PC-9 (cell line): ENCODE measurements around the gene SCGB1D2. TPM values are rescaled to one million over a fixed set of nuclear protein-coding genes. Genes with fewer than 3 reads are reported as not detected.

Experiments used
- BruUV-seq: library from RNA; stranded (reverse); fragments of 400-500 nt; replicated peaks from 2 replicates; lab custom pipeline; 2021; lab: Mats Ljungman, UMichigan
- CTCF ChIA-PET: fragments of 300-600 bp; sonication (Branson Sonifier 250); formaldehyde crosslinking; loops from one replicate; lab custom pipeline; 2022; ENCODE audit warnings: antibody characterized with exemption; lab: Charles Lee
- POLR2A ChIA-PET: fragments of 300-600 bp; sonication (Branson Sonifier 250); formaldehyde crosslinking; loops from one replicate; lab custom pipeline; 2022; ENCODE audit warnings: antibody characterized with exemption; ENCODE audit not compliant: unreplicated experiment; lab: Charles Lee
- DNase-seq, 2 experiments: peaks; one replicate each; pipeline versions ENCODE4 v3.0.0 to v3.0.0-alpha.2; 2015 to 2022; ENCODE audit warnings: mixed read lengths in 1 of 2
- H2AFZ ChIP-seq: fragments of 200-600 bp; sonication (generic); 2 replicates; pipeline ENCODE4 v1.8.1; 2017; ENCODE audit warnings: antibody characterized with exemption
- H3F3A ChIP-seq: fragments of 200-600 bp; sonication (generic); 2 replicates; pipeline ENCODE4 v1.8.1; 2017; ENCODE audit warnings: antibody characterized with exemption, mild to moderate bottlenecking, low read depth; ENCODE audit not compliant: insufficient read depth
- H3K27ac ChIP-seq: fragments of 200-600 bp; sonication (generic); 2 replicates; pipeline ENCODE4 v1.6.1; 2016; ENCODE audit warnings: mixed run types
- H3K27me3 ChIP-seq: fragments of 200-600 bp; sonication (generic); 2 replicates; pipeline ENCODE4 v1.6.1; 2016; ENCODE audit warnings: low read depth, mixed run types; ENCODE audit not compliant: insufficient read depth
- H3K36me3 ChIP-seq: fragments of 200-600 bp; sonication (generic); 2 replicates; pipeline ENCODE4 v1.6.1; 2016; ENCODE audit warnings: low read depth, mixed run types
- H3K4me1 ChIP-seq: fragments of 200-600 bp; sonication (generic); replicated peaks from 2 replicates; pipeline ENCODE4 v1.6.1; 2016; ENCODE audit warnings: mixed run types; ENCODE audit not compliant: insufficient read depth
- H3K4me2 ChIP-seq: fragments of 200-600 bp; sonication (generic); 2 replicates; pipeline ENCODE4 v1.6.1; 2017; ENCODE audit warnings: mixed run types
- H3K4me3 ChIP-seq: fragments of 200-600 bp; sonication (generic); 2 replicates; pipeline ENCODE4 v1.6.1; 2016; ENCODE audit warnings: mixed run types
- H3K79me2 ChIP-seq: fragments of 200-600 bp; sonication (generic); 2 replicates; pipeline ENCODE4 v1.6.1; 2017; ENCODE audit warnings: low read depth, mixed run types
- H3K9me2 ChIP-seq: fragments of 200-600 bp; sonication (generic); 2 replicates; pipeline ENCODE4 v1.8.1; 2017; ENCODE audit warnings: mild to moderate bottlenecking; ENCODE audit not compliant: insufficient read depth
- H3K9me3 ChIP-seq: fragments of 200-600 bp; sonication (generic); 2 replicates; pipeline ENCODE4 v1.8.1; 2016; ENCODE audit warnings: low read depth; ENCODE audit not compliant: insufficient read depth
- H4K20me1 ChIP-seq: fragments of 200-600 bp; sonication (generic); 2 replicates; pipeline ENCODE4 v1.8.1; 2017; ENCODE audit not compliant: insufficient read depth
- EZH2 ChIP-seq: fragments of 200-600 bp; sonication (generic); IDR thresholded peaks from 2 replicates; pipeline ENCODE4 v1.8.0; 2017; ENCODE audit warnings: antibody characterized with exemption, low read depth
- intact Hi-C: fragments of 100-400 bp; cut with micrococcal nuclease; formaldehyde crosslinking; loops from one replicate; pipeline ENCODE4 v1.10.0; 2022; ENCODE audit not compliant: unreplicated experiment
- total RNA-seq: library from RNA; stranded (reverse); gene quantifications from 2 replicates; pipeline ENCODE4 v1.2.3, GENCODE V29; 2021
- TF ChIP-seq, protein P1 (sequence below): fragments of 200-600 bp; sonication (generic); conservative IDR thresholded peaks from 2 replicates; pipeline ENCODE4 v1.6.1; 2017; ENCODE audit warnings: mixed run types, antibody characterized with exemption, mild to moderate bottlenecking, moderate library complexity

Gene SCGB1D2
- total RNA-seq, 1 experiment from 2014 or later, result not detected

GRCh38 chr11:62267050-62267449 lies 25.0 kb downstream of the SCGB1D2 start:
- peaks cover 78% of the 10 kb centered on the region for H3K27me3 ChIP-seq
- no peaks in the 10 kb centered on the region for H3K79me2 ChIP-seq
- no TSS peak for BruUV-seq
- no peaks in the 10 kb centered on the region for H3K36me3 ChIP-seq
- H2AFZ ChIP-seq, result no peak overlapping the region
- H4K20me1 ChIP-seq, result no peaks in the 10 kb centered on the region
- ChIA-PET CTCF (no interaction called here), POLR2A (interaction anchor here (0.6 kb wide), 1 partner anchor 173 kb away, joined by 5 read pairs; no protein-coding TSS in a partner anchor)
- no peak overlapping the region for H3K4me3 ChIP-seq
- H3K9me2 ChIP-seq, result no peaks in the 10 kb centered on the region
- no peaks in the 10 kb centered on the region for H3K4me1 ChIP-seq
- no peaks in the 10 kb centered on the region for H3K9me3 ChIP-seq
- intact Hi-C loops, result no loop called here
- no peak overlapping the region for H3K27ac ChIP-seq
- DNase-seq, result no peak
- TF ChIP-seq, protein P1, sequence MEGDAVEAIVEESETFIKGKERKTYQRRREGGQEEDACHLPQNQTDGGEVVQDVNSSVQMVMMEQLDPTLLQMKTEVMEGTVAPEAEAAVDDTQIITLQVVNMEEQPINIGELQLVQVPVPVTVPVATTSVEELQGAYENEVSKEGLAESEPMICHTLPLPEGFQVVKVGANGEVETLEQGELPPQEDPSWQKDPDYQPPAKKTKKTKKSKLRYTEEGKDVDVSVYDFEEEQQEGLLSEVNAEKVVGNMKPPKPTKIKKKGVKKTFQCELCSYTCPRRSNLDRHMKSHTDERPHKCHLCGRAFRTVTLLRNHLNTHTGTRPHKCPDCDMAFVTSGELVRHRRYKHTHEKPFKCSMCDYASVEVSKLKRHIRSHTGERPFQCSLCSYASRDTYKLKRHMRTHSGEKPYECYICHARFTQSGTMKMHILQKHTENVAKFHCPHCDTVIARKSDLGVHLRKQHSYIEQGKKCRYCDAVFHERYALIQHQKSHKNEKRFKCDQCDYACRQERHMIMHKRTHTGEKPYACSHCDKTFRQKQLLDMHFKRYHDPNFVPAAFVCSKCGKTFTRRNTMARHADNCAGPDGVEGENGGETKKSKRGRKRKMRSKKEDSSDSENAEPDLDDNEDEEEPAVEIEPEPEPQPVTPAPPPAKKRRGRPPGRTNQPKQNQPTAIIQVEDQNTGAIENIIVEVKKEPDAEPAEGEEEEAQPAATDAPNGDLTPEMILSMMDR, result no peak
- TF ChIP-seq EZH2, result no peak
- no peaks in the 10 kb centered on the region for H3F3A ChIP-seq
- H3K4me2 ChIP-seq, result no peak overlapping the region

GRCh38 chr11:62267576-62267975 lies 25.5 kb downstream of the SCGB1D2 start:
- Histone ChIP-seq H3F3A (no peaks in the 10 kb centered on the region), H3K27me3 (peaks cover 83% of the 10 kb centered on the region), H4K20me1 (no peaks in the 10 kb centered on the region), H3K27ac (no peak overlapping the region), H3K4me3 (no peak overlapping the region), H3K9me2 (no peaks in the 10 kb centered on the region), H3K79me2 (no peaks in the 10 kb centered on the region), H3K9me3 (no peaks in the 10 kb centered on the region), H3K4me2 (no peak overlapping the region), H2AFZ (no peak overlapping the region), H3K36me3 (no peaks in the 10 kb centered on the region), H3K4me1 (no peaks in the 10 kb centered on the region)
- TF ChIP-seq EZH2, result no peak
- TF ChIP-seq, protein P1, result no peak
- CTCF ChIA-PET, result no interaction called here
- POLR2A ChIA-PET, result no interaction called here
- no peak for DNase-seq
- no TSS peak for BruUV-seq
- intact Hi-C loops, result no loop called here

GRCh38 chr11:62269654-62270278 lies 27.7 kb downstream of the SCGB1D2 start, which contains the start of gene SCGB2A2:
Gene SCGB2A2, plus strand, starts transcription at chr11:62270158. Its CDS starts 59 bp downstream, at chr11:62270217.
- Histone ChIP-seq H3K9me3 (no peaks in the 10 kb centered on the region), H2AFZ (no peak within 1 kb of the TSS), H3K27me3 (peaks cover 97% of the 10 kb centered on the region), H3K9me2 (no peaks in the 10 kb centered on the region), H3K4me2 (no peak within 1 kb of the TSS), H3K27ac (no peak within 1 kb of the TSS), H3K4me3 (no peak within 1 kb of the TSS), H3K36me3 (no peaks in the 10 kb centered on the region), H4K20me1 (no peaks in the 10 kb centered on the region), H3F3A (no peaks in the 10 kb centered on the region), H3K79me2 (no peaks in the 10 kb centered on the region), H3K4me1 (no peaks in the 10 kb centered on the region)
- ChIA-PET CTCF (no interaction called here), POLR2A (no interaction called here)
- no TSS peak for BruUV-seq
- no peak for TF ChIP-seq EZH2
- TF ChIP-seq, protein P1, result peak; percentile 52
- intact Hi-C loops, result no loop called here
- no peak for DNase-seq
